Stimulated activated CD8-positive, alpha-beta memory T cell treated with anti-CD3 and anti-CD28 coated beads, Interleukin-12 subunit alpha, Interleukin-12 subunit beta, amount 100 ng/mL, for 1 hour (primary cell): Measurements from ENCODE around the gene TSPAN4.
A peak's percentile ranks its signal among the peaks of the same experiment; 100 is the strongest.

ENCODE experiments used
- DNase-seq: peaks from one replicate; pipeline ENCODE4 v3.0.0-alpha.2; 2020; ENCODE audit warnings: low read depth

The TSPAN4 gene

GRCh38 chr11:889257-889656 is 46.6 kb downstream of the TSPAN4 start:
- DNase-seq, result no peak

- no peak for DNase-seq
These were observed 47.2 kb downstream of the TSPAN4 start for GRCh38 chr11:889687-890475.

DNA sequence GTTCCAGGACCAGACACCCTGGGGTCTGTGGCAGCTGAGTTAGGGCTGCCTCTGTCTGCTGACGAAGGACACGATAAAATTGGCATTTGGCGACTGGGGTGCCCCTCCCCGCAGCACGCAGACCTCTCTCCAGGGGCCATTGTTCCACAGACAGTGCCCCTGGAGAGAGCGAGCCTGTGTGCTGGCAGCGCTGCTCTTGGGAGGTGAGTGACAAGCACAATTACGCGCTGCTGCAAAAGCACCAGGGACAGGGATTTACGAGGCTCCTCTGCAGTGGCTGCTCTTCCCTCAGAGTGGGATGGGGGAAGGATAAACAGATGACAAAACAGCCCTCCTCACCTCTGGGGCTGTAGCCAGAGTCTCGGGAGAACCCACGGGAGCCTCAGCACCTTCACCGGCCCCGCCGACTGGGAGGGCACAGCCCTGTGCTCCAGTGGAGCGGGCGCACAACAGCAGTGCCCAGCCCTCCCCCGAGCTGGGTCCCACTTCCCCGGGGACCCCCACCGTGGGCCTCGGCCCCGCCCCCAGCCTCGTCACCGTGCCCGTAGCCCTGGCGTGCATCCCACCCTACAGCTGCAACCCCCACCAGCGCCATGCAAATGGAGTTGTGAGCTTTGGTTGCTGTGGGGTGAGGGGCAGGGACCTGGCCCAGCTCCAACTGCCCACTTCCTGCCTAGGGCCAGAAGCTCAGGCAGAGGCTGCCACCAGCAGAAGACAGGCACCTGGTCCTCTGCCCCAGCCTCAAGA is 48.3 kb downstream of the TSPAN4 start:
- no peak for DNase-seq

- DNase-seq, result no peak
These were observed 50.5 kb downstream of the TSPAN4 start for GRCh38 chr11:893008-893654.

GRCh38 chr11:894575-895201 is 52.0 kb downstream of the TSPAN4 start:
- DNase-seq, result no peak

GRCh38 chr11:895331-896110 is 52.9 kb downstream of the TSPAN4 start:
- no peak for DNase-seq

DNA sequence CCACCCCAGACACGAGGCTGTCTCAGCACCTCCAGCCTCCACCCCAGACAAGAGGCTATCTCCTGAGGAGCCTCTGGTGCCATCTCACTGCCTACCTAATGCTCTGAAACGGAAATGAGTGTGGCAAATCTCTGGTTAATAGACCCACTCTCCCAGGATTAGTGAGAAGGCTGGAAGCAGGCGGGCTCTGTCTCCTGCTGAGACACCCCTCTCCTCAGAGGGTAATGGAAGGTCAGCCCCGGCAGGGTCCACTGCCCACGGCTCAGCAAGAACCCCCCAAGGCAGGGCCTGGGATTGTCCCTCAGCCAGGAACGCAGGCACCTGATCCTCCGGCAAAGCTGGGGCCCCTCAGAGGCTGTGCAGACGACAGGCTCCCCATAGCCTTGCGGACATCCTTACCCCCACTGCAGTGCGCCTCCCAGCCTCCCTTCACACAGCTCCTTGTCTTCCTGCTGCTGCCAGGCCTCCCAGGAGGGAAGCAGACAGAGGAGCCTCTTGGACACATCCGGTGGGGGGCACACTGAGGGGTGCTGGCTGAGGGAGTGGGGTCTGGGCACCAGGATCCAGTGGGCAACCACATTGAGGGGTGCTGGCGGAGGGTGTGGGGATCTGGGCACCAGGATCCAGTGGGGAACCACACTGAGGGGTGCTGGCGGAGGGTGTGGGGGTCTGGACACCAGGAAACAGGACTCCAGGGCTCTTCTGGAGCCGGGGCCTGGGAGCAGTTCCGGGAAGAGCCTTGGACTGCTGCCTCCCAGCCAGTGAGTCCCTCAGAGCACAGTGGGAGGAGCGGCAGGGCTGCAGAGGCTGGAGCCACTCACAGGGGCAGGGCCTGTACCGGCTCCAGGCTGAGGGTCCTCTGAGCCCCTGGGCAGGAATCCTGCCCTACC is 54.8 kb downstream of the TSPAN4 start:
- DNase-seq, result no peak

DNA sequence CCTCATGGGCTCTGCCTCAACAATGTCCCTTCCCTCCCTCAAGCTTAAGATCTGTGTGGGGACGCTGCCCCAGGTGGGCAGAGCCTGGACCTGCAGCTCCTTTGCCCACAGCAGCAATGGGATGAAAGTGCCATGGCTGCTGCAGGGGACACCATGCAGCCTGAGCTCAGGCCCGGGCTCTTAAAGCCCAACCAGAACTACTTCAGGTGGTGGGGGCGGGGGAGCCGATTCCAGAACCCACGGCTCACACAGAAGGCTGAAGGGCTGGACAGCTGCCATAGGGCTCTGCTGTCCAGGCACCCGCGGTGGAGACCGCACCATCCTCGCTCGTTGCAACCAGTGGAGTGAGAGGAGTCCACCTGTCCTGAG is 55.5 kb downstream of the TSPAN4 start:
- DNase-seq, result no peak

- no peak for DNase-seq
These were observed 56.0 kb downstream of the TSPAN4 start for GRCh38 chr11:898540-899190.

GRCh38 chr11:899724-900123 is 57.1 kb downstream of the TSPAN4 start:
- no peak for DNase-seq

DNA sequence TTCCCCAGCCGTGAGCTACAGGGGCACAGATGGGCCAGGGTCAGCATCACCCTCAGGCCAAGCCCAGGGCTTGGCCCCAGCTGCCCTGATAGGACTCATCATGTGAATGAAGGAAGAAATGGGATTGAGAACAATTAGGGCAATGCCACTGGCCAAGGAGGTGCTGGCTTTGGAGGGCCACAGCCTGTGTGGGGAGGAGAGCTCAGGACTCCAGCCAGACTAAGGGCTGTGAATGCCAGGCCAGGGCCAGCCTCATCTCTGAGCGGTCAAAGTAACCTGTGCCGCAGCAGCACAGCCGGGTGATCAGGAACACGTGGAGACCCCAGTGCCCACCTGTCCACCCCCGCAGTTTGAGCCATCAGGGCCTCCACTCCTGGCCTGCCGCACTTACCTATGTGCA is 57.9 kb downstream of the TSPAN4 start:
- DNase-seq, result no peak

GRCh38 chr11:901452-902061 is 58.9 kb downstream of the TSPAN4 start:
- DNase-seq, result no peak

- no peak for DNase-seq
These were observed 61.7 kb downstream of the TSPAN4 start for GRCh38 chr11:904380-904779.

DNA sequence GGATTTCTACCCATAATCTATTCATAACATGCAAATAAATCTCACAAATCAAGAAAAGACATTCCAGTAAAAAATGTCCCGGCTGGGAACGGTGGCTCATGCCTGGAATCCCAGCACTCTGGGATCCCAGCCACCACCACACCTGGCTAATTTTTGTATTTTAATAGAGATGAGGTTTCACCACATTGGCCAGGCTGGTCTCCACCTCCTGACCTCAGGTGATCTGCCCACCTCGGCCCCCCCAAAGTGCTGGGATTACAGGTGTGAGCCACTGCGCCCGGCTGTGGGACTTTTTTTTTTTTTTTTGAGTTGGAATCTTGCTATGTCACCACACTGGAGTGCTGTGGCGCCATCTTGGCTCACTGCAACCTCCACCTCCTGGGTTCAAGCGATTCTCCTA is 63.3 kb downstream of the TSPAN4 start:
- no peak for DNase-seq

- DNase-seq, result no peak
These were observed 65.0 kb downstream of the TSPAN4 start for GRCh38 chr11:907668-908067.

DNA sequence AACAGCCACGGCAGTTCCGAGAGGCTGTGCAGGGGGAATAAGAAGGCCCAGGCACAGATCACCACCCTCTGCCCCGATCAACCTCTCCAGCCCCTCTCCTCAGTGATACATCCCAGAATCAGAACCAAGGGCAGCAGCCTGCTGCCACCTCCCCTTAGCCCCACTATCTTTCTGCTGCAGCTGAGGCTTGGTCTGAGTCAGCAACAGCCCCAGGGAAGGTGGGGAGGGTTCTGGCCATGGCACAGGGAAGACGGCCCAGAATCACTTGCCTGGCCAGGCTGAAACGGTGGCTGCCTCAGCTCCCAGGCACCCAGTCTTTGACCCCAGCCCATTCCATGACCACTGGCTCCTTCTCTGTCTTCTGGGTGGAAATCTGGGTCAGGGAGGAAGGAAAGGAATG is 65.6 kb downstream of the TSPAN4 start:
- no peak for DNase-seq

DNA sequence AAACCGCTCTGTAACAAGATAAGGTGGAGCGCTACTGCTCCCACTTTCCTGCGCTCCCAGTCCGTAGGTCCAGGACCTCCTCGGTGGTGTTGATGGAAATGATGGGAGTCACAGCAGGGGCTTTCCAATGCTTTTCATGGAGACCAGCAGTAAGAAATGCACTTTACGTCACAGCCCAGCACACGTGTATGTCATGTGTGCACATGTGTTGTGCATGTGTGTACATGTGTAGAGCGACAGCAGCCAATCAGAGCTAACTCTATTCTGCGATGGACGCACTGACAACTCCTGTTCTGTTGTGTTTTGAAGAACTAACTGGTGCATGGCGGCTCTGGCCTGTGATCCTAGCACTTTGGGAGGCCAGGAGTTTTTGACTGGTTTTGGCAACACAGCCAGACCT is 66.8 kb downstream of the TSPAN4 start:
- DNase-seq, result no peak

DNA sequence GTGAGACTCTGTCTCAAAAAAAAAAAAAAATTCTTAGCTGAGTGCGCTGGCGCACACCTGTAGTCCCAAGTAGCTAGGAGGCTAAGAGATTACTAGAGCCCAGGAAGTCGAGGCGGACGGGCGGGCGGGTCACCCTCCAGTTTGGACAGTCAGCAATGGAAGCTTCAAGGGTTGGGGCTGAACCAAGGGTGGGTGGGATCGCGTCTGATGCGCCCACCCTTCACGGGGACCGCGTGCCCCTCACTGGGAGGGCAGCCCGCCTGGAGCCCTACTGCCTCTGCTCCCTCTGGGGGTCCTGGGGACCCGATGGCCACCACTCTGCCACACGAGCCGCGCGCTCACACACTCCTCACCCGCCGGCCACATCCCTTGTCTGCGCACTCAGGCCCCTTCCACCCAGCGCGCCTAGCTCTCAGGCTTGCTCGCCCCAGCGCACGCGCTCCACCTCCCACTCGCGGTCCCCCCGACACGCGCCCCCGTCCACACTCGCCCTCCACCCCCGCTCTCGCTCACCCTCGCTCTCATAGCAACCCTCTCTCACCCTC is 67.5 kb downstream of the TSPAN4 start:
- DNase-seq, result no peak

DNA sequence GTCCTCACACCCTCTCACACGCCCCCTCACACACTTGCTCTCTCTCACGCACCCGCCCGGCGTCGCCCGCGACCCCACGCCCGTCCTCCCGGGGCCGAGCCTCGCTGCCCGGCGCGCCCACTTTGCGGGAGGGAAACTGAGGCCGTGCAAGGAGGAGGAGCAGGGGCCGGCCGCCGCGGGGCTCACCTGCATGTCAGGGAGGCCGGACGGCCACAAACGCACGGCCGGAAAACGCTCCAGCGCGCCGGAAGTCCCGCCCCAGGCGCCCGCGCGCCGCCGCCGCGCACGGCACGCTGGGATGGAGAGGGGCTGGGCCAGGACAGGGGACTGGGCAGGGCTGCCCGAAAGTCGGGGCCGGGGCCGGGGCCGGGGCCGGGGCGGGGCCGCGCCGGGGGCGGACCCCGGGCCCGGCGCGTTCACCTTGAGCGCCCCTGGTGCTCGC is 68.0 kb downstream of the TSPAN4 start, which contains the start of gene CHID1:
TSS of gene CHID1 (minus strand) at position 222 of the 442 bp plus-strand sequence. CDS start 5,994 bp downstream, outside the sequence.
- peak; percentile 67 for DNase-seq
